Activated CD4-positive, alpha-beta T cell treated with anti-CD3 and anti-CD28 coated beads, Interleukin-2, amount 10 ng/mL, durations not matched to agents 7 days and 5 days (primary cell): ENCODE results near the gene HS3ST5. TPM values are rescaled to one million over a fixed set of nuclear protein-coding genes. Genes with fewer than 3 reads are reported as not detected.

Experiments used
- CTCF ChIA-PET: fragments of 350-600 bp; sonication (Branson Sonifier 250); formaldehyde crosslinking; loops from one replicate; lab custom pipeline; 2021; ENCODE audit warnings: antibody characterized with exemption; lab: Charles Lee
- POLR2A ChIA-PET: fragments of 350-600 bp; sonication (Branson Sonifier 250); formaldehyde crosslinking; loops from one replicate; lab custom pipeline; 2021; ENCODE audit warnings: antibody characterized with exemption; lab: Charles Lee
- DNase-seq: peaks from one replicate; pipeline ENCODE4 v3.0.0-alpha.2; 2020
- H3K27ac Mint-ChIP-seq: one replicate; pipeline ENCODE4 v1.8.0; 2021; ENCODE audit warnings: mild to moderate bottlenecking, moderate library complexity, mixed read lengths
- H3K27me3 Mint-ChIP-seq: one replicate; pipeline ENCODE4 v1.8.0; 2021; ENCODE audit warnings: mixed read lengths
- H3K36me3 Mint-ChIP-seq: one replicate; pipeline ENCODE4 v1.8.0; 2021; ENCODE audit warnings: low read depth, mixed read lengths
- H3K4me1 Mint-ChIP-seq: one replicate; pipeline ENCODE4 v1.8.0; 2021; ENCODE audit warnings: mixed read lengths
- H3K4me3 Mint-ChIP-seq: one replicate; pipeline ENCODE4 v1.8.0; 2021; ENCODE audit warnings: mild to moderate bottlenecking, moderate library complexity, mixed read lengths
- H3K9me3 Mint-ChIP-seq: one replicate; pipeline ENCODE4 v1.8.0; 2021; ENCODE audit warnings: mixed read lengths
- total RNA-seq, 2 experiments: library from RNA; stranded (reverse); gene quantifications; one replicate each; pipeline ENCODE4 v1.2.3, GENCODE V29; 2021

HS3ST5 gene
- total RNA-seq, 2 experiments from 2014 or later = not detected

GRCh38 chr6:114195631-114196403, 147.0 kb downstream of the HS3ST5 start:
- no peaks in the 10 kb centered on the region for H3K9me3 Mint-ChIP-seq
- no peak for DNase-seq
- no peak overlapping the region for H3K4me3 Mint-ChIP-seq
- no peaks in the 10 kb centered on the region for H3K27me3 Mint-ChIP-seq
- H3K36me3 Mint-ChIP-seq = no peaks in the 10 kb centered on the region
- no peak overlapping the region for H3K27ac Mint-ChIP-seq
- H3K4me1 Mint-ChIP-seq = no peaks in the 10 kb centered on the region
- ChIA-PET POLR2A (no interaction called here), CTCF (no interaction called here)

- Mint-ChIP-seq H3K9me3 (no peaks in the 10 kb centered on the region), H3K36me3 (no peaks in the 10 kb centered on the region), H3K4me1 (no peaks in the 10 kb centered on the region), H3K27me3 (no peaks in the 10 kb centered on the region), H3K4me3 (no peak overlapping the region), H3K27ac (no peak overlapping the region)
- ChIA-PET POLR2A (no interaction called here), CTCF (no interaction called here)
- no peak for DNase-seq
Measured at GRCh38 chr6:114195027-114195365, 147.8 kb downstream of the HS3ST5 start.

GRCh38 chr6:114194362-114195026, 148.3 kb downstream of the HS3ST5 start:
- Mint-ChIP-seq H3K9me3 (no peaks in the 10 kb centered on the region), H3K4me1 (no peaks in the 10 kb centered on the region), H3K36me3 (no peaks in the 10 kb centered on the region), H3K4me3 (no peak overlapping the region), H3K27me3 (no peaks in the 10 kb centered on the region), H3K27ac (no peak overlapping the region)
- no peak for DNase-seq
- ChIA-PET CTCF (no interaction called here), POLR2A (no interaction called here)

- no peak overlapping the region for H3K27ac Mint-ChIP-seq
- ChIA-PET POLR2A (no interaction called here), CTCF (no interaction called here)
- no peaks in the 10 kb centered on the region for H3K27me3 Mint-ChIP-seq
- H3K4me1 Mint-ChIP-seq = no peaks in the 10 kb centered on the region
- no peaks in the 10 kb centered on the region for H3K9me3 Mint-ChIP-seq
- H3K4me3 Mint-ChIP-seq = no peak overlapping the region
- no peak for DNase-seq
- no peaks in the 10 kb centered on the region for H3K36me3 Mint-ChIP-seq
Measured at GRCh38 chr6:114187563-114187962, 155.3 kb downstream of the HS3ST5 start.

GRCh38 chr6:114181664-114182063, 161.2 kb downstream of the HS3ST5 start:
- DNase-seq = no peak
- ChIA-PET CTCF (no interaction called here), POLR2A (no interaction called here)
- no peak overlapping the region for H3K27ac Mint-ChIP-seq
- no peaks in the 10 kb centered on the region for H3K9me3 Mint-ChIP-seq
- H3K27me3 Mint-ChIP-seq = no peaks in the 10 kb centered on the region
- no peak overlapping the region for H3K4me3 Mint-ChIP-seq
- no peaks in the 10 kb centered on the region for H3K36me3 Mint-ChIP-seq
- no peaks in the 10 kb centered on the region for H3K4me1 Mint-ChIP-seq

- Mint-ChIP-seq H3K36me3 (no peaks in the 10 kb centered on the region), H3K4me1 (no peaks in the 10 kb centered on the region), H3K27ac (no peak overlapping the region), H3K4me3 (no peak overlapping the region), H3K27me3 (no peaks in the 10 kb centered on the region), H3K9me3 (no peaks in the 10 kb centered on the region)
- DNase-seq = no peak
- CTCF ChIA-PET = no interaction called here
- POLR2A ChIA-PET = no interaction called here
Measured at GRCh38 chr6:114179411-114179810, 163.4 kb downstream of the HS3ST5 start.

- Mint-ChIP-seq H3K27me3 (no peaks in the 10 kb centered on the region), H3K36me3 (no peaks in the 10 kb centered on the region), H3K27ac (no peak overlapping the region), H3K4me1 (no peaks in the 10 kb centered on the region), H3K4me3 (no peak overlapping the region), H3K9me3 (no peaks in the 10 kb centered on the region)
- CTCF ChIA-PET = no interaction called here
- no peak for DNase-seq
- POLR2A ChIA-PET = no interaction called here
Measured at GRCh38 chr6:114176726-114177125, 166.1 kb downstream of the HS3ST5 start.

- Mint-ChIP-seq H3K36me3 (no peaks in the 10 kb centered on the region), H3K4me1 (no peaks in the 10 kb centered on the region), H3K9me3 (no peaks in the 10 kb centered on the region), H3K27ac (no peak overlapping the region), H3K4me3 (no peak overlapping the region), H3K27me3 (no peaks in the 10 kb centered on the region)
- no peak for DNase-seq
- ChIA-PET POLR2A (no interaction called here), CTCF (no interaction called here)
Measured at GRCh38 chr6:114172576-114173260, 170.1 kb downstream of the HS3ST5 start.

- POLR2A ChIA-PET = no interaction called here
- H3K4me3 Mint-ChIP-seq = no peak overlapping the region
- CTCF ChIA-PET = interaction anchor here (0.7 kb wide), 1 partner anchor 14 kb away, joined by 3 read pairs; no protein-coding TSS in a partner anchor
- DNase-seq = no peak
- no peak overlapping the region for H3K27ac Mint-ChIP-seq
- H3K27me3 Mint-ChIP-seq = no peaks in the 10 kb centered on the region
- no peaks in the 10 kb centered on the region for H3K4me1 Mint-ChIP-seq
- H3K36me3 Mint-ChIP-seq = no peaks in the 10 kb centered on the region
- no peaks in the 10 kb centered on the region for H3K9me3 Mint-ChIP-seq
Measured at GRCh38 chr6:114171473-114171872, 171.3 kb downstream of the HS3ST5 start.

- no peaks in the 10 kb centered on the region for H3K4me1 Mint-ChIP-seq
- DNase-seq = no peak
- ChIA-PET POLR2A (no interaction called here), CTCF (no interaction called here)
- no peaks in the 10 kb centered on the region for H3K9me3 Mint-ChIP-seq
- no peaks in the 10 kb centered on the region for H3K27me3 Mint-ChIP-seq
- no peak overlapping the region for H3K4me3 Mint-ChIP-seq
- no peak overlapping the region for H3K27ac Mint-ChIP-seq
- no peaks in the 10 kb centered on the region for H3K36me3 Mint-ChIP-seq
Measured at GRCh38 chr6:114170958-114171387, 171.8 kb downstream of the HS3ST5 start.

GRCh38 chr6:114170372-114170771, 172.5 kb downstream of the HS3ST5 start:
- ChIA-PET POLR2A (no interaction called here), CTCF (no interaction called here)
- Mint-ChIP-seq H3K27me3 (no peaks in the 10 kb centered on the region), H3K36me3 (no peaks in the 10 kb centered on the region), H3K4me3 (no peak overlapping the region), H3K27ac (no peak overlapping the region), H3K9me3 (no peaks in the 10 kb centered on the region), H3K4me1 (no peaks in the 10 kb centered on the region)
- no peak for DNase-seq

- H3K36me3 Mint-ChIP-seq = no peaks in the 10 kb centered on the region
- no peak overlapping the region for H3K27ac Mint-ChIP-seq
- POLR2A ChIA-PET = interaction anchor here (0.6 kb wide), 1 partner anchor 260 kb away, joined by 3 read pairs; no protein-coding TSS in a partner anchor
- no peaks in the 10 kb centered on the region for H3K4me1 Mint-ChIP-seq
- no peaks in the 10 kb centered on the region for H3K27me3 Mint-ChIP-seq
- CTCF ChIA-PET = no interaction called here
- no peaks in the 10 kb centered on the region for H3K9me3 Mint-ChIP-seq
- DNase-seq = no peak
- H3K4me3 Mint-ChIP-seq = no peak overlapping the region
Measured at GRCh38 chr6:114169763-114170162, 173.1 kb downstream of the HS3ST5 start.
